HFF-Myc (cell line): ENCODE data around the gene SREBF2.

Experiments
- DNase-seq: peaks from one replicate; pipeline ENCODE4 v3.0.0-alpha.2; 2011; ENCODE audit warnings: low read depth; ENCODE audit errors: extremely low read depth
- H3K4me3 ChIP-seq: replicated peaks from 2 replicates; pipeline ENCODE4 v1.5.1; 2011; ENCODE audit warnings: low read depth, mild to moderate bottlenecking, control low read depth, low read length
- TF ChIP-seq, protein P1 (sequence below): IDR thresholded peaks from 2 replicates; pipeline ENCODE4 v1.5.1; 2012; ENCODE audit warnings: mild to moderate bottlenecking, low read depth, low read length, control low read depth; ENCODE audit errors: missing control alignments

Gene SREBF2

DNA sequence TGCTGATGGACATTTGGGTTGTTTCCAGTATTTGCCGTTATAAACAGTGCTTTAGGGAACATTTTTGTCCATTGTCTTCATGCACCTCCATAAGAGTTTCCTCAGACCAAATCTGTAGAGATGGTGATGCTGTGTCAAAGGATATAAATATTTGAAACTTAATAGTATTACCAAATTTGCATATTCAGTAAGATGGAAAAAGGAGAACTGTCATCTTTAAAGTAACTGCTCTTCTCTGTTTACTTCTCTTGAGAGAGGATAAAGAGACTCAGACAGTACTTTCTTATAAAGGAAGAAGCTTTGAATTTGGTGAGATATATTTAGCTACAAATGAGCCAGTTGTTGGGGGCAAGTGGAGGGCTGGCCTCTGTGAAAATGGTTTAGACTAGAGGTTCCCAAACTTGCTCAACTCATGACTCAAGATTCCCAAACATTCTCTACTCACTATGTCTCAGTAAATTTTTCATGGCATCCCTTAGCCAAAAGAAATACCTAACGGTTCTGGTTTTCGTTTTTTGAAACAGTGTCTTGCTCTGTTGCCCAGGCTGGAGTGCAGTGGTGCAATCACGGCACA, 55.8 kb downstream of the SREBF2 start:
- no peak for DNase-seq
- TF ChIP-seq, protein P1, sequence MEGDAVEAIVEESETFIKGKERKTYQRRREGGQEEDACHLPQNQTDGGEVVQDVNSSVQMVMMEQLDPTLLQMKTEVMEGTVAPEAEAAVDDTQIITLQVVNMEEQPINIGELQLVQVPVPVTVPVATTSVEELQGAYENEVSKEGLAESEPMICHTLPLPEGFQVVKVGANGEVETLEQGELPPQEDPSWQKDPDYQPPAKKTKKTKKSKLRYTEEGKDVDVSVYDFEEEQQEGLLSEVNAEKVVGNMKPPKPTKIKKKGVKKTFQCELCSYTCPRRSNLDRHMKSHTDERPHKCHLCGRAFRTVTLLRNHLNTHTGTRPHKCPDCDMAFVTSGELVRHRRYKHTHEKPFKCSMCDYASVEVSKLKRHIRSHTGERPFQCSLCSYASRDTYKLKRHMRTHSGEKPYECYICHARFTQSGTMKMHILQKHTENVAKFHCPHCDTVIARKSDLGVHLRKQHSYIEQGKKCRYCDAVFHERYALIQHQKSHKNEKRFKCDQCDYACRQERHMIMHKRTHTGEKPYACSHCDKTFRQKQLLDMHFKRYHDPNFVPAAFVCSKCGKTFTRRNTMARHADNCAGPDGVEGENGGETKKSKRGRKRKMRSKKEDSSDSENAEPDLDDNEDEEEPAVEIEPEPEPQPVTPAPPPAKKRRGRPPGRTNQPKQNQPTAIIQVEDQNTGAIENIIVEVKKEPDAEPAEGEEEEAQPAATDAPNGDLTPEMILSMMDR: no peak
- H3K4me3 ChIP-seq: no peak overlapping the region

- H3K4me3 ChIP-seq: no peak overlapping the region
- DNase-seq: no peak
- TF ChIP-seq, protein P1: no peak
Observed at GRCh38 chr22:41891407-41891806, 58.5 kb downstream of the SREBF2 start.

- TF ChIP-seq, protein P1: no peak
- no peak overlapping the region for H3K4me3 ChIP-seq
- DNase-seq: no peak
Observed at GRCh38 chr22:41892721-41893120, 59.8 kb downstream of the SREBF2 start.

DNA sequence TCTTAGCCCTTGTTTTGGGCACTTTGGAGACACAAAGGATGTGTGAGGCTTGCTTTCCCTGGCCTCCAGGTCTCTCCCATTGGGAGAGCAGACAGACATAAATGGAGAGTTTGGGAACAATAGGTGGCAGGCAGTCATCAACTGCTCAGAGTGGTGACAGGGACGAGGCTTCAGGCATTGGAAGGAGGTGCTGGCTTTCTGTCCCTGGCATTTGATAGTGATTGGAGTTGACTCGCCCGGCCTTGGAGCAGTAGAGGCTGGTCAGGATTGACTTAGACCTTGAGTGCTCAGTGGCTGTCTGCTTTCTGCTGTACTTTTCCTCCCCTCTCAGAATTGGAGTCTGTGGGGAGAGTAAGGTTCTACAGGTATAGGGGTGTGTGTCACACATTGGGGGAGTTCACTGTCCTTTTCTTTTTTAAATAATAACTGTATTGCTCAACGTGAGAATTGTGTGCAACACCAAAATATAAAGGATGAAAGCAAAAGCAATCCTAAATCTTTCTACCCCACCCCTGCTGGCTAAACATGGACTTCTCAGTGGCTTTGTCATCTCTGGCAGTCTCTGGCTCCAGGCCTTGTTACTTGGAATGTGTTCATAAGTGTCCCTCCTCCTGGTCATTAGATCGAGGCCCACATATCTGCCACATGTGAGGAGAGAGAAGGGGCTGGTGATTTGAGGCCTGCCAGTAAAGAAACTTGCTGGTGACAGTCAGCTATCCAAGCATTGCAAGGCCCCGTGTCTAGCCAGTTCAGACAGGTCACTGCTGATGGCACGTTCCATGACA, 60.9 kb downstream of the SREBF2 start:
- no peak for DNase-seq
- TF ChIP-seq, protein P1: no peak
- no peak overlapping the region for H3K4me3 ChIP-seq

- DNase-seq: no peak
- H3K4me3 ChIP-seq: no peak overlapping the region
- TF ChIP-seq, protein P1: no peak
Observed at GRCh38 chr22:41898645-41899044, 65.7 kb downstream of the SREBF2 start.

- no peak overlapping the region for H3K4me3 ChIP-seq
- TF ChIP-seq, protein P1: no peak
Observed at GRCh38 chr22:41899110-41899509, 66.2 kb downstream of the SREBF2 start.

More at GRCh38 chr22:41899110-41899509, 66.2 kb downstream of the SREBF2 start:
- no peak for DNase-seq
